ENCODE measurements around the gene PTPN6. TPM values are rescaled to one million over a fixed set of nuclear protein-coding genes. Genes with fewer than 3 reads are reported as not detected.

Gene PTPN6
- total and polyA plus RNA-seq, 10 of the 15 experiments (the other 5 are each of a cell fraction or from before 2014, with no cell fraction given), result 229 to 457 (median 370) TPM

DNA sequence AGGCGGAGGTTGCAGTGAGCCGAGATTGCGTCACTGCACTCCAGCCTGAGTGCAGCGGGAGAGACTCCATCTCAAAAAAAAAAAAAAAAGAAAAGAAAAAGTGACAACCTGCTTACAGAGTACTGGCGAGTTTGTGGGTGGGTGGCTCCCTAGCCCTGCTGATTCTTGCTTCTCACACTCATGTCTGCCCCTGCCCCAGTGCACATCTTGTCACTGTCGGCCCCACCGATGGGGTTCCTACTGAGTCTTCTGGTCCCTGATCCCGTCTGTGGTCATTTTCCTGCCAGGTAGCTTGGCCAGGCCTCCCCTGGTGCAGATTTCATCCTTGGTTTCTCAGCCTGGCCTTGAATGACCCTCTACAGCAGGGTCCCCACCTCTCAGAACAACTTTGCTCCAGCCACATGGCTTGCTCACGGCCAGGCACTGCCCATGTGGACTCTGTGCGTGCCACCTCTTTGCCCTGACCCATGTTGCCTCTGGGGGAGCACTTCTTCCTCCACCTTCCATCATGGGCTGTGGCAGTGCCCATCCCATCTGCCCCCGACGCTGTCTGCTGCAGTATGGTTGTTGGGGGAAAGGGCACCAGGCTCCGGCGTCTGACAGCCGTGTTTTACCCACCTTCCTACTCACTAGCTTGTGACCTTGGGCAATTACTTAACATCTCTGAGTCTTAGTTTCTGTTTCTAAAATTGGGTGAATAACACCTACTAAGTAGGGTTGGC is 2.1 kb upstream of the PTPN6 start (continued):
- TF ChIP-seq, protein P1, sequence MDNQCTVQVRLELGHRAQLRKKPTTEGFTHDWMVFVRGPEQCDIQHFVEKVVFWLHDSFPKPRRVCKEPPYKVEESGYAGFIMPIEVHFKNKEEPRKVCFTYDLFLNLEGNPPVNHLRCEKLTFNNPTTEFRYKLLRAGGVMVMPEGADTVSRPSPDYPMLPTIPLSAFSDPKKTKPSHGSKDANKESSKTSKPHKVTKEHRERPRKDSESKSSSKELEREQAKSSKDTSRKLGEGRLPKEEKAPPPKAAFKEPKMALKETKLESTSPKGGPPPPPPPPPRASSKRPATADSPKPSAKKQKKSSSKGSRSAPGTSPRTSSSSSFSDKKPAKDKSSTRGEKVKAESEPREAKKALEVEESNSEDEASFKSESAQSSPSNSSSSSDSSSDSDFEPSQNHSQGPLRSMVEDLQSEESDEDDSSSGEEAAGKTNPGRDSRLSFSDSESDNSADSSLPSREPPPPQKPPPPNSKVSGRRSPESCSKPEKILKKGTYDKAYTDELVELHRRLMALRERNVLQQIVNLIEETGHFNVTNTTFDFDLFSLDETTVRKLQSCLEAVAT (IDR thresholded peaks at IDR 0.05), result peak; percentile 87
- TF ChIP-seq NFXL1 (IDR thresholded peaks at IDR 0.05; ENCODE audit: borderline replicate concordance) (no peak), CBFB (IDR thresholded peaks at IDR 0.05; ENCODE audit: low read depth) (no peak), RELA (IDR thresholded peaks at IDR 0.05; ENCODE audit: borderline replicate concordance, partially characterized antibody) (no peak), MXI1 (IDR thresholded peaks at IDR 0.05; ENCODE audit: low read depth, low read length) (no peak), SREBF2 (IDR thresholded peaks at IDR 0.05; ENCODE audit: low read length) (no peak), BCL11A (IDR thresholded peaks at IDR 0.05; ENCODE audit: low read depth, low read length) (0 out of 2 replicates have a peak, but pooled peaks have one; percentile 21), CHD4 (IDR thresholded peaks at IDR 0.05) (no peak), EGR1 (IDR thresholded peaks at IDR 0.05; ENCODE audit: borderline replicate concordance in 1 of 2, low read depth in 2 of 2, low read length in 2 of 2) (no peak), SRF (IDR thresholded peaks at IDR 0.05; ENCODE audit: low read depth in 2 of 2, low read length in 2 of 2) (no peak), ETV6 (conservative IDR thresholded peaks at IDR 0.05 in 1 of 2, IDR thresholded peaks at IDR 0.05 in 1 of 2; ENCODE audit: borderline replicate concordance in 1 of 2, low read depth in 1 of 2) (no peak), POU2F2 (IDR thresholded peaks at IDR 0.05; ENCODE audit: borderline replicate concordance, low read depth, low read length) (no peak), CREB1 (IDR thresholded peaks at IDR 0.05; ENCODE audit: low read depth) (no peak), PAX5 (IDR thresholded peaks at IDR 0.05; ENCODE audit: borderline replicate concordance, low read depth, low read length) (no peak), HDAC6 (IDR thresholded peaks at IDR 0.05; ENCODE audit: unreplicated experiment) (no peak)
- TF ChIP-seq, protein P2, sequence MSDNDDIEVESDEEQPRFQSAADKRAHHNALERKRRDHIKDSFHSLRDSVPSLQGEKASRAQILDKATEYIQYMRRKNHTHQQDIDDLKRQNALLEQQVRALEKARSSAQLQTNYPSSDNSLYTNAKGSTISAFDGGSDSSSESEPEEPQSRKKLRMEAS (IDR thresholded peaks at IDR 0.05; ENCODE audit: low read depth, low read length), result 0 out of 2 replicates have a peak, but pooled peaks have one; percentile 18
- TF ChIP-seq, protein P3, sequence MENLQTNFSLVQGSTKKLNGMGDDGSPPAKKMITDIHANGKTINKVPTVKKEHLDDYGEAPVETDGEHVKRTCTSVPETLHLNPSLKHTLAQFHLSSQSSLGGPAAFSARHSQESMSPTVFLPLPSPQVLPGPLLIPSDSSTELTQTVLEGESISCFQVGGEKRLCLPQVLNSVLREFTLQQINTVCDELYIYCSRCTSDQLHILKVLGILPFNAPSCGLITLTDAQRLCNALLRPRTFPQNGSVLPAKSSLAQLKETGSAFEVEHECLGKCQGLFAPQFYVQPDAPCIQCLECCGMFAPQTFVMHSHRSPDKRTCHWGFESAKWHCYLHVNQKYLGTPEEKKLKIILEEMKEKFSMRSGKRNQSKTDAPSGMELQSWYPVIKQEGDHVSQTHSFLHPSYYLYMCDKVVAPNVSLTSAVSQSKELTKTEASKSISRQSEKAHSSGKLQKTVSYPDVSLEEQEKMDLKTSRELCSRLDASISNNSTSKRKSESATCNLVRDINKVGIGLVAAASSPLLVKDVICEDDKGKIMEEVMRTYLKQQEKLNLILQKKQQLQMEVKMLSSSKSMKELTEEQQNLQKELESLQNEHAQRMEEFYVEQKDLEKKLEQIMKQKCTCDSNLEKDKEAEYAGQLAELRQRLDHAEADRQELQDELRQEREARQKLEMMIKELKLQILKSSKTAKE (IDR thresholded peaks at IDR 0.05; ENCODE audit: low read depth, poor library complexity, severe bottlenecking), result peak; percentile 56
- TF ChIP-seq, protein P4, sequence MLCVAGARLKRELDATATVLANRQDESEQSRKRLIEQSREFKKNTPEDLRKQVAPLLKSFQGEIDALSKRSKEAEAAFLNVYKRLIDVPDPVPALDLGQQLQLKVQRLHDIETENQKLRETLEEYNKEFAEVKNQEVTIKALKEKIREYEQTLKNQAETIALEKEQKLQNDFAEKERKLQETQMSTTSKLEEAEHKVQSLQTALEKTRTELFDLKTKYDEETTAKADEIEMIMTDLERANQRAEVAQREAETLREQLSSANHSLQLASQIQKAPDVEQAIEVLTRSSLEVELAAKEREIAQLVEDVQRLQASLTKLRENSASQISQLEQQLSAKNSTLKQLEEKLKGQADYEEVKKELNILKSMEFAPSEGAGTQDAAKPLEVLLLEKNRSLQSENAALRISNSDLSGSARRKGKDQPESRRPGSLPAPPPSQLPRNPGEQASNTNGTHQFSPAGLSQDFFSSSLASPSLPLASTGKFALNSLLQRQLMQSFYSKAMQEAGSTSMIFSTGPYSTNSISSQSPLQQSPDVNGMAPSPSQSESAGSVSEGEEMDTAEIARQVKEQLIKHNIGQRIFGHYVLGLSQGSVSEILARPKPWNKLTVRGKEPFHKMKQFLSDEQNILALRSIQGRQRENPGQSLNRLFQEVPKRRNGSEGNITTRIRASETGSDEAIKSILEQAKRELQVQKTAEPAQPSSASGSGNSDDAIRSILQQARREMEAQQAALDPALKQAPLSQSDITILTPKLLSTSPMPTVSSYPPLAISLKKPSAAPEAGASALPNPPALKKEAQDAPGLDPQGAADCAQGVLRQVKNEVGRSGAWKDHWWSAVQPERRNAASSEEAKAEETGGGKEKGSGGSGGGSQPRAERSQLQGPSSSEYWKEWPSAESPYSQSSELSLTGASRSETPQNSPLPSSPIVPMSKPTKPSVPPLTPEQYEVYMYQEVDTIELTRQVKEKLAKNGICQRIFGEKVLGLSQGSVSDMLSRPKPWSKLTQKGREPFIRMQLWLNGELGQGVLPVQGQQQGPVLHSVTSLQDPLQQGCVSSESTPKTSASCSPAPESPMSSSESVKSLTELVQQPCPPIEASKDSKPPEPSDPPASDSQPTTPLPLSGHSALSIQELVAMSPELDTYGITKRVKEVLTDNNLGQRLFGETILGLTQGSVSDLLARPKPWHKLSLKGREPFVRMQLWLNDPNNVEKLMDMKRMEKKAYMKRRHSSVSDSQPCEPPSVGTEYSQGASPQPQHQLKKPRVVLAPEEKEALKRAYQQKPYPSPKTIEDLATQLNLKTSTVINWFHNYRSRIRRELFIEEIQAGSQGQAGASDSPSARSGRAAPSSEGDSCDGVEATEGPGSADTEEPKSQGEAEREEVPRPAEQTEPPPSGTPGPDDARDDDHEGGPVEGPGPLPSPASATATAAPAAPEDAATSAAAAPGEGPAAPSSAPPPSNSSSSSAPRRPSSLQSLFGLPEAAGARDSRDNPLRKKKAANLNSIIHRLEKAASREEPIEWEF (IDR thresholded peaks at IDR 0.05; ENCODE audit: insufficient replicate concordance, low read depth, low read length), result no peak

Data from GM12878 (cell line).